GM12878 (cell line): ENCODE measurements around the gene TSC2. TPM values are rescaled to one million over a fixed set of nuclear protein-coding genes. Genes with fewer than 3 reads are reported as not detected.
"Not testable (repeated sequence)": the region's sequence is repeated elsewhere in the genome, so short reads cannot be mapped to it uniquely, and the experiment has no call there.

Experiments used
- ATAC-seq: fragments of 200-7000 bp; cut with Tn5 transposase; 3 replicates; pipeline ENCODE4 v1.9.1; 2020; ENCODE audit warnings: mild to moderate bottlenecking, moderate library complexity
- BruUV-seq: library from RNA; stranded (reverse); fragments of 400-500 nt; replicated peaks from 2 replicates; lab custom pipeline; 2021; lab: Mats Ljungman, UMichigan
- CTCF ChIA-PET: fragments of 300-600 bp; sonication (Branson Sonifier 250); formaldehyde crosslinking; extraction: SDS; loops from one replicate; lab custom pipeline; 2021; ENCODE audit warnings: inconsistent platforms; lab: Yijun Ruan, JAX
- POLR2A ChIA-PET: fragments of 350-600 bp; formaldehyde crosslinking; extraction: SDS; loops from one replicate; lab custom pipeline; 2021; ENCODE audit warnings: inconsistent platforms; lab: Charles Lee
- RAD21 ChIA-PET: fragments of 300-600 bp; sonication (Branson Sonifier 250); formaldehyde crosslinking; loops from one replicate; lab custom pipeline; 2023; ENCODE audit warnings: antibody characterized with exemption; ENCODE audit not compliant: unreplicated experiment; lab: Charles Lee
- SMC1A ChIA-PET: fragments of 300-600 bp; sonication (Branson Sonifier 250); formaldehyde crosslinking; loops from one replicate; lab custom pipeline; 2023; ENCODE audit not compliant: unreplicated experiment, uncharacterized antibody; lab: Charles Lee
- DNase-seq: peaks from one replicate; pipeline ENCODE4 v3.0.0-alpha.2; 2011; ENCODE audit warnings: low read depth, low spot score
- FAIRE-seq: peaks from 3 replicates; lab custom pipeline; 2011; peaks lifted over from hg19 to GRCh38; lab: Jason Lieb, UNC
- H2AFZ ChIP-seq: 2 replicates; pipeline ENCODE4 v1.6.0; 2011; ENCODE audit warnings: low read depth, low read length, control low read depth; ENCODE audit not compliant: control insufficient read depth
- H3K27ac ChIP-seq: 2 replicates; pipeline ENCODE4 v1.5.1; 2011; ENCODE audit warnings: control low read depth; ENCODE audit not compliant: control insufficient read depth, insufficient read depth
- H3K27me3 ChIP-seq, 2 experiments: replicated peaks in 1 of 2; 2 replicates each; pipeline versions ENCODE4 v1.6.0 to v1.6.1; 2011; ENCODE audit warnings: low read length in 1 of 2; ENCODE audit not compliant: control insufficient read depth in 2 of 2, insufficient read depth in 2 of 2
- H3K36me3 ChIP-seq, 2 experiments: 2 replicates each; pipeline ENCODE4 v1.5.1; 2011; ENCODE audit warnings: low read length in 1 of 2; ENCODE audit not compliant: control insufficient read depth in 2 of 2, insufficient read depth in 2 of 2
- H3K4me1 ChIP-seq: 2 replicates; pipeline ENCODE4 v1.6.1; 2011; ENCODE audit warnings: mild to moderate bottlenecking, low read length, moderate library complexity, mixed read lengths; ENCODE audit not compliant: control insufficient read depth, insufficient read depth
- H3K4me2 ChIP-seq: 2 replicates; pipeline ENCODE4 v1.6.0; 2011; ENCODE audit warnings: control low read depth; ENCODE audit not compliant: control insufficient read depth, insufficient read depth
- H3K4me3 ChIP-seq: fragments of 200-600 bp; sonication (generic); 2 replicates; pipeline ENCODE4 v1.5.1; 2016
- H3K79me2 ChIP-seq: 2 replicates; pipeline ENCODE4 v1.6.0; 2011; ENCODE audit warnings: low read length; ENCODE audit not compliant: control insufficient read depth, insufficient read depth
- H3K9ac ChIP-seq: 2 replicates; pipeline ENCODE4 v1.8.0; 2011; ENCODE audit warnings: low read length, control low read depth, mixed read lengths; ENCODE audit not compliant: control insufficient read depth, insufficient read depth
- H3K9me3 ChIP-seq: replicated peaks from 3 replicates; pipeline ENCODE4 v1.5.1; 2011; ENCODE audit warnings: mild to moderate bottlenecking, low read length; ENCODE audit not compliant: control insufficient read depth, insufficient read depth
- H4K20me1 ChIP-seq: 2 replicates; pipeline ENCODE4 v1.6.0; 2011; ENCODE audit not compliant: control insufficient read depth, insufficient read depth
- ETV6 ChIP-seq, 2 experiments: fragments of 450-650 bp in 1 of 2; IDR thresholded peaks in 1 of 2; conservative IDR thresholded peaks in 1 of 2; 2 replicates each; pipeline ENCODE4 v1.6.1; 2014; ENCODE audit warnings: antibody characterized with exemption in 1 of 2, borderline replicate concordance in 1 of 2, low read depth in 1 of 2, mild to moderate bottlenecking in 1 of 2, moderate library complexity in 1 of 2
- FOS ChIP-seq: IDR thresholded peaks from 3 replicates; pipeline ENCODE4 v1.6.1; 2011; ENCODE audit warnings: borderline replicate concordance; ENCODE audit not compliant: insufficient read length; ENCODE audit errors: extremely low read depth
- NFYA ChIP-seq: IDR thresholded peaks from 2 replicates; pipeline ENCODE4 v1.6.1; 2011; ENCODE audit warnings: low read depth, mild to moderate bottlenecking, low read length, improper control_type of control experiment, borderline replicate concordance
- NRF1 ChIP-seq: conservative IDR thresholded peaks from 2 replicates; pipeline ENCODE4 v1.6.1; 2011; ENCODE audit warnings: mild to moderate bottlenecking, low read depth, low read length, improper control_type of control experiment
- PAX8 ChIP-seq: fragments of 450-650 bp; IDR thresholded peaks from 2 replicates; pipeline ENCODE4 v1.6.1; 2017; ENCODE audit warnings: mild to moderate bottlenecking, moderate library complexity
- ZNF24 ChIP-seq: fragments of 450-650 bp; IDR thresholded peaks from 2 replicates; pipeline ENCODE4 v1.6.1; 2017; ENCODE audit warnings: antibody characterized with exemption, mild to moderate bottlenecking
- ZNF622 ChIP-seq: fragments of 450-650 bp; IDR thresholded peaks from 2 replicates; pipeline ENCODE4 v1.6.1; 2017; ENCODE audit warnings: mild to moderate bottlenecking, inconsistent platforms
- ZSCAN29 ChIP-seq: fragments of 450-650 bp; IDR thresholded peaks from 2 replicates; pipeline ENCODE4 v1.6.1; 2017; ENCODE audit warnings: mild to moderate bottlenecking, moderate library complexity
- WGBS: methylation state at CpG from one replicate; pipeline ENCODE4 v1.1.6; 2016; ENCODE audit warnings: low lambda C conversion rate; ENCODE audit not compliant: insufficient replicate concordance, insufficient coverage; ENCODE audit errors: missing lambda C conversion rate; 5-methylcytosine and 5-hydroxymethylcytosine counted together
- in situ Hi-C: fragments of 300-500 bp; cut with MboI; formaldehyde crosslinking; loops from 9 replicates; pipeline ENCODE4 v1.14.3; 2018; ENCODE audit warnings: mixed read lengths
- intact Hi-C: fragments of 100-400 bp; cut with micrococcal nuclease; formaldehyde crosslinking; loops from one replicate; pipeline ENCODE4 v1.14.2; 2022; ENCODE audit not compliant: unreplicated experiment
- polyA plus RNA-seq, 11 experiments: library from polyadenylated mRNA; depleted of rRNA in 4 of 11; unstranded in 6 of 11; stranded (reverse) in 5 of 11; fragments of >200 nt; fragmentation: Nextera tagmentation in 4 of 11; fragmentation: Illumina TruSeq in 1 of 11; extraction: Ambion mirVana in 4 of 11; extraction: Trizol in 1 of 11; gene quantifications; 1 replicate in 1 of 11; 2 replicates in 10 of 11; pipeline versions ENCODE4 v1.2.1 to v1.2.3, GENCODE V29; 2011 to 2016; ENCODE audit warnings: inconsistent platforms in 2 of 11, missing spikeins in 2 of 11, low read depth in 1 of 11
- total RNA-seq, 4 experiments: library from RNA; depleted of rRNA in 3 of 4; stranded (reverse); fragments of >200 nt in 3 of 4; fragmentation: Illumina TruSeq in 1 of 4; extraction: Trizol in 1 of 4; gene quantifications; 2 replicates each; pipeline versions ENCODE4 v1.2.1 to v1.2.3, GENCODE V29; 2013 to 2021
- TF ChIP-seq, protein P1 (sequence below): IDR thresholded peaks from 2 replicates; pipeline ENCODE4 v1.6.1; 2011; ENCODE audit warnings: low read depth, low read length, improper control_type of control experiment, borderline replicate concordance
- TF ChIP-seq, protein P2 (sequence below): fragments of 450-650 bp; IDR thresholded peaks from 2 replicates; pipeline ENCODE4 v1.6.1; 2014; ENCODE audit warnings: mild to moderate bottlenecking
- TF ChIP-seq, protein P3 (sequence below): IDR thresholded peaks from 2 replicates; pipeline ENCODE4 v1.6.1; 2012; ENCODE audit warnings: low read depth, low read length, improper control_type of control experiment

Gene TSC2
- total and polyA plus RNA-seq, 10 of the 15 experiments (the other 5 are each of a cell fraction or from before 2014, with no cell fraction given), result 1.6 to 77.0 (median 21.6) TPM

DNA sequence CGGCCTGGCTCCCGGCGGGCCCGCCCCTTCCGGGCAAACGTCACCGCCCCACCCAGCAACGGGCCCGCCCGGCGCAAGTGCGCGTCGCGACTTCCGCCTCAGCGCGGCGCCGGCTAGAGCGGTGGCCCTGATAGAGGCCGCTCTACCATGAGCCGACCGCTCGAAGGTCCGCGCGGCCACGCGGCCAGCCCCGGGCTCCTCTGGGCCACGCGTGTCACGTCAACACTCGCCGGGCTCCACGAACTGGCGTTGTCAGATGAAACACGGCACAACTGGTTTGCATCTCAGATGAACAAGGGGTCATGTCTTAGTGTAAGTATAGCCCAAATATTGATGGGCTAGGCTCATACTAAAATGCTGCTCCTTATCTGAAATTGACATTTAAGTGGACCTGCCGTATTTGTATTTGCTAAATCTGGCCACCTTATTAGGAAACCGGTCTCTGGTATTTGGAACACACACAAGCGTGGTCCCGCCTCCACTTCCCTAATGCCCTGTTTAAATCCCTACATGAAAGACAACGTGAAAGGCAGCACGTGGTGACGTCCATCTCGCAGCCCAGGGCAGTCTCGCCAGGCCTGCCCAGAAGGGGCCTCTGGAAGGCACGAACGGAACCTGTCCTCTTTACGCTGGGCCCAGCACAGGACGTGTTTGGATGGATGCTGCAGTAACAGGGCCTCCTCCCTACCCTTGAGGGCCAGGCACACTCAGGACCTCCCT, 37.8 kb upstream of the TSC2 start, which contains the start of gene ZNF598 (continued):
- TF ChIP-seq ZNF24 (peak; percentile 51; the same call in 1 of the 2 replicates), ZSCAN29 (no peak), ZNF622 (no peak), NFYA (no peak), PAX8 (no peak), FOS (no peak), ETV6 (conservative IDR thresholded peaks at IDR 0.05 in 1 of 2, IDR thresholded peaks at IDR 0.05 in 1 of 2; ENCODE audit: borderline replicate concordance in 1 of 2, low read depth in 1 of 2) (no peak), NRF1 (no peak)
- TF ChIP-seq, protein P1, sequence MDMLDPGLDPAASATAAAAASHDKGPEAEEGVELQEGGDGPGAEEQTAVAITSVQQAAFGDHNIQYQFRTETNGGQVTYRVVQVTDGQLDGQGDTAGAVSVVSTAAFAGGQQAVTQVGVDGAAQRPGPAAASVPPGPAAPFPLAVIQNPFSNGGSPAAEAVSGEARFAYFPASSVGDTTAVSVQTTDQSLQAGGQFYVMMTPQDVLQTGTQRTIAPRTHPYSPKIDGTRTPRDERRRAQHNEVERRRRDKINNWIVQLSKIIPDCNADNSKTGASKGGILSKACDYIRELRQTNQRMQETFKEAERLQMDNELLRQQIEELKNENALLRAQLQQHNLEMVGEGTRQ, result no peak
- TF ChIP-seq, protein P2, sequence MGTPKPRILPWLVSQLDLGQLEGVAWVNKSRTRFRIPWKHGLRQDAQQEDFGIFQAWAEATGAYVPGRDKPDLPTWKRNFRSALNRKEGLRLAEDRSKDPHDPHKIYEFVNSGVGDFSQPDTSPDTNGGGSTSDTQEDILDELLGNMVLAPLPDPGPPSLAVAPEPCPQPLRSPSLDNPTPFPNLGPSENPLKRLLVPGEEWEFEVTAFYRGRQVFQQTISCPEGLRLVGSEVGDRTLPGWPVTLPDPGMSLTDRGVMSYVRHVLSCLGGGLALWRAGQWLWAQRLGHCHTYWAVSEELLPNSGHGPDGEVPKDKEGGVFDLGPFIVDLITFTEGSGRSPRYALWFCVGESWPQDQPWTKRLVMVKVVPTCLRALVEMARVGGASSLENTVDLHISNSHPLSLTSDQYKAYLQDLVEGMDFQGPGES, result no peak
- TF ChIP-seq, protein P3, sequence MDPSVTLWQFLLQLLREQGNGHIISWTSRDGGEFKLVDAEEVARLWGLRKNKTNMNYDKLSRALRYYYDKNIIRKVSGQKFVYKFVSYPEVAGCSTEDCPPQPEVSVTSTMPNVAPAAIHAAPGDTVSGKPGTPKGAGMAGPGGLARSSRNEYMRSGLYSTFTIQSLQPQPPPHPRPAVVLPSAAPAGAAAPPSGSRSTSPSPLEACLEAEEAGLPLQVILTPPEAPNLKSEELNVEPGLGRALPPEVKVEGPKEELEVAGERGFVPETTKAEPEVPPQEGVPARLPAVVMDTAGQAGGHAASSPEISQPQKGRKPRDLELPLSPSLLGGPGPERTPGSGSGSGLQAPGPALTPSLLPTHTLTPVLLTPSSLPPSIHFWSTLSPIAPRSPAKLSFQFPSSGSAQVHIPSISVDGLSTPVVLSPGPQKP, result peak; percentile 74

DNA sequence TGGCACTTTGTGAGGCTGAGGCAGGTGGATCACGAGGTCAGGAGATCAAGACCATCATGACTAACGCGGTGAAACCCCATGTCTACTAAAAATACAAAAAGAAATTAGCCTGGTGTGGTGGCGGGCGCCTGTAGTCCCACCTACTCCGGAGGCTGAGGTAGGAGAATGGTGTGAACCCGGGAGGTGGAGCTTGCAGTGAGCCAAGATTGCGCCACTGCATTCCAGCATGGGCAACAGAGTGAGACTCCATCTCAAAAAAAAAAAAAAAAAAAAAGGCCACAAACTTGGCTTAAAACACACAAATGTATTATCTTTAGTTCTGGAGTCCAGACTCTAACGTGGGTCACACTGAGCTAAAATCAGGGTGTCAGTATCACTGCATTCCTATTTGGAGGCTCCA, 36.1 kb upstream of the TSC2 start:
- not testable (repeated sequence) for FAIRE-seq, ATAC-seq

More for the DNA sequence above, 36.1 kb upstream of the TSC2 start:
- ChIA-PET POLR2A (interaction anchor here (0.6 to 0.7 kb wide), 3 partner anchors 17 to 359 kb away, joined by 3 to 6 read pairs (median 4); no protein-coding TSS in a partner anchor), CTCF (interaction anchor here (0.9 to 2.5 kb wide), 3 partner anchors 11 to 142 kb away, joined by 3 to 11 read pairs (median 8); no protein-coding TSS in a partner anchor)
- H3K9me3 ChIP-seq, BruUV-seq, H3K9ac ChIP-seq, intact Hi-C loops, H3K36me3 ChIP-seq, SMC1A ChIA-PET, H3K4me2 ChIP-seq, RAD21 ChIA-PET, DNase-seq, H2AFZ ChIP-seq, H3K4me3 ChIP-seq, H3K27ac ChIP-seq, H3K27me3 ChIP-seq, H4K20me1 ChIP-seq: not testable (repeated sequence)
- H3K4me1 ChIP-seq, result peaks cover 14% of the 10 kb centered on the region
- in situ Hi-C loops, result loop anchor here (10.0 kb wide), 1 partner anchor 483 kb away; no protein-coding TSS in a partner anchor
- H3K79me2 ChIP-seq, result peaks cover 38% of the 10 kb centered on the region
- 80% methylated on average over 9 of the region's 9 CpGs for WGBS
